HG02884 (cell line): ENCODE measurements around the gene CCDC88C.

Source experiments
- ATAC-seq: cut with Tn5 transposase; IDR thresholded peaks from one replicate; pipeline ENCODE4 v1.9.1; 2021; ENCODE audit warnings: mild to moderate bottlenecking, moderate library complexity; ENCODE audit not compliant: unreplicated experiment

Gene CCDC88C

GRCh38 chr14:91348845-91349465, 68.7 kb downstream of the CCDC88C start:
- no peak for ATAC-seq

DNA sequence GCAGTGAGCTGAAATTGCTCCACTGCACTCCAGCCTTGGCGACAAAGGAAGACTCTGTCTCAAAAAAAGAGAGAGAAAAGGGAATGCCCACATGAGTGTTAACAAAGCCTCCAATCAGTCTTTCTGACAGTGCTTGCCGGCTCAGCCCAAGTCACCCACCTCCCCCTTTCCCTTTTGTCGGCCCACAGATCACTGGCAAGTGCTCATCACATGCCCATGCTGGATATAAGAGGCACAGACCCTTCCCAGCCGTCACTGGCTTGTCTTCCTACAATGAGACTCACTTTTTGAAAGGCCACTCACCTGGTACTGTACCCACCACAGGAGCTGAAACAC, 70.8 kb downstream of the CCDC88C start:
- no peak for ATAC-seq

GRCh38 chr14:91344096-91344495, 73.5 kb downstream of the CCDC88C start:
- ATAC-seq: no peak

DNA sequence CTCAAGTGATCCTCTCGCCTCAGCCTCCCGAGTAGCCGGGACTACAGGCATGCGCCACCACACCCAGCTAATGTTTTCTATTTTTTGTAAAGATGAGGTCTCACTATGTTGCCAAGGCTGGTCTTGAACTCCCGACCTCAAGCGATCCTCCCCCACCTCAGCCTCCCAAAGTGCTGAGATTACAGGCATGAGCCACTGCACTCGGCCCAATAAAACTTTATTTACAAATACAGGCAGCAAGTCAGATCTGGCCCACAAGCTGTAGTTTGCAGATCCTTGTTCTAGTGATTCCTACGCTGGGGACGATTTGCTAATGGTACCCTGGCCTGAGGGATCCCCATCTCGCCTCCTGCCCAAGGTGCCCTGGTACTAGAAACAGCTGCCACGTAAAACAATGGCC, 74.6 kb downstream of the CCDC88C start:
- no peak for ATAC-seq

- no peak for ATAC-seq
Observed at GRCh38 chr14:91342206-91342760, 75.3 kb downstream of the CCDC88C start.

DNA sequence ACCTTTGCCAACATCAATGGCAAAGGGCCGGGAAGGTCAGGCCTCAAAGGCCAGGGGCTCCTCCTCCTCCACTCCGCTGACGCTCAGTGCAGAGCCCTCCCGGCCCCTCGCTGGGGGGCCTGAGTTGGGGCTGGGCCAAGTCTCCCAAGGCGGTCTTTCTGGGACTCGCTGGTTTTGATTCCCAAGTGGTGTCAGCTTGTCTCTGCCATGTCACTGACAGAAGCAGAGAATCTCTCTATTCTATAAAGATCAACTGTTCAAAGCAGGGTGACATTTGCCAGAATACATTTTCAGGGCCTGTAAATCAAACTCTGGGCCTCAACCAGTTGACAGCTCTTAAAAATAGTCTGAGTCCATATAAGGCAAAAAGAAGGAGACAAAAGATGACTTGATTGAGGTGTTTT, 75.9 kb downstream of the CCDC88C start:
- ATAC-seq: no peak

GRCh38 chr14:91341334-91341733, 76.3 kb downstream of the CCDC88C start:
- ATAC-seq: no peak

DNA sequence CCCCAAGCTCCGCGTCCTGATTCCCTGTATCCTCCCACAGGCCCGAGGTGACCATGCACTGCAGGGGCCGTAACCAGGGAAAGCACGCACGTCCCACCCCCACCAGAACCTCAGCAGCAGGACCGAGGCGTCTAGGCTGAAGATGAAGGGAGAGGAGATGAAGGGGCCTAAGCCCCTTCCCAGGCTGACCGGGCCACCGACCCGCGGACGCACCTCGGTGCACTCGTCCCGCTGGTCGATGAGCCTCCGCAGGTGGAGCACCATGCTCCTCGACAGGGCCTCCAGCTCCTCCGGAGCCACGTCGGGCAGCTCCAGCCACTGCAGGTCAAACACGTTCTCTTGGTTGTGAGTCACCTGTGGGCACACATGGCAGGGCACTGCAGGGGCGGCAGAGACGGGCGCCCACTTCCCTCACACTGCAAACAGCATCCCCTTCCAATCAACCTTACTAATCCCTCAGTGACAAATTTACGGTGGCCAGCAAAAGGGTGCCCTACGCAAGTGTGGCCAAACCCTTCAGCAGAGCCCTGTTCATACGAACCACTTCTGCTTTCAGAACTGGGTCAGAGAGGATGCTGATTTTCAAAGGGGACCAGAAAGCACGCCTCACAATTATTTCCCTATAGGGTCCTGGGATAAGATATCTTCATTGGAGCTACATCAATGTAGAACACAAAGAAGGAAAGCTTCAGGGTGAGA, 77.8 kb downstream of the CCDC88C start:
- ATAC-seq: no peak

- ATAC-seq: no peak
Observed at GRCh38 chr14:91339076-91339475, 78.5 kb downstream of the CCDC88C start.

- no peak for ATAC-seq
Observed at GRCh38 chr14:91338379-91338778, 79.2 kb downstream of the CCDC88C start.

- ATAC-seq: no peak
Observed at GRCh38 chr14:91337699-91338335, 79.8 kb downstream of the CCDC88C start.

DNA sequence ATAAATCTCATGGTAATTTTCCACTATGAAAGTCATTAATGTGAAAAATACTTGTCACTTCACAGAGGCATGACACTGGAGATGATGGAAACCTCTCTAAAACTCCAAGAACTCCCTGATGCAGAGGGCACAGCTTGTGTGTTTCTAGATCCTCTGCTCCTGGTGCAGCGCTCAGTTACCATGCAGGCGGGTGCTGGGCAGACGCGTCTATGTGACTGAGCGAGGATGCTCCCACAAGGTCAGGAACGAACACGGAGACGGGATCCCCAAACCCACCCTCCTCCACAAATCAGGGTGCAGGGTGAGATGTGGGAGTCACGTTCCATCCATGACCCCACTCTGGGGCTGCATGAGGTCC, 81.5 kb downstream of the CCDC88C start:
- no peak for ATAC-seq

- ATAC-seq: no peak
Observed at GRCh38 chr14:91335191-91336092, 82.2 kb downstream of the CCDC88C start.

GRCh38 chr14:91333650-91334039, 84.0 kb downstream of the CCDC88C start:
- ATAC-seq: no peak

- no peak for ATAC-seq
Observed at GRCh38 chr14:91332986-91333649, 84.5 kb downstream of the CCDC88C start.

GRCh38 chr14:91332171-91332985, 85.2 kb downstream of the CCDC88C start:
- ATAC-seq: no peak

DNA sequence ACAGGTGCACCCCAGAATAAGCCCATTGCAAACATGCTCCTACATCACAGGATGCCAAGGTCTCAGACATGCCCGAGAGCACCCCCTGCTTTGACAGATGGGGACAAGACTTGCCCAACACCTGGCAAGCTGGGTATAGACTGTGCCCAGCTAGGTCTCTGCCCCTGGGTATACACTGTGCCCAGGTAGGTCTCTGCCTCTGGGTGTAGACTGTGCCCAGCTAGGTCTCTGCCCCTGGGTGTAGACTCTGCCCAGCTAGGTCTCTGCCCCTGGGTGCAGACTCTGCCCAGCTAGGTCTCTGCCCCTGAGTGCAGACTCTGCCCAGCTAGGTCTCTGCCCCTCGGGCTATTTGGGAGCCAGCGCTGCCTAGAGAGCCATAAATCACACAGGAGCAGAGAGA, 85.9 kb downstream of the CCDC88C start:
- ATAC-seq: no peak

GRCh38 chr14:91330856-91331255, 86.8 kb downstream of the CCDC88C start:
- no peak for ATAC-seq

DNA sequence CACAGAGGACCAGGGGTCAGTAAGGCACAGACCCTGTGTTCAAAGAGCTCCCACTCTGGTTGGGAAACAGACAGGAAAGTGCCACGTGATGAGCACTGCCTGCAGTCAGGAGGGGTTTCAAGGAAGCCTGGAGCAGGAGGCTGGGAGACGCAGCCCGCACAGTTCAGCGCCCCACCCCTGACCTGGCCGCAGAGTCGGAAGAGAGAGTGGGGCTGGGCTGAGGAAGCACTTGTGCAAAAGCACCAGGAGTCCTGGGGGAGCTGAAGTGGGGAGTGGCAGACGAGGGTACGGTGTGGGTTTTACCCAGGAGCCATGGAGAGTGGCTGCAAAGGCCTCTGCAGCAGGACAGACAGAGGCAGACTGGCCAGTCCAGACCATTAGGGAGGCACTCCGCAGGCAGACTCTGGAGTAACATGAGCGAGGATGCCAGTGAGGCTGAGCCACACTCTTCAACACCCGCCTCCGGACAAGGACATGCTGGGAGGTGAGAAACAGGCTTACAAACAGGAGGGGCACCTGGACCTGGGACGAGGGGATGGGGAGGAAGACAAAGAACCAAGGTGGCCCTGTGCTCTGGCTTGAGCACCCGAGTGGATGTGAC, 87.4 kb downstream of the CCDC88C start:
- no peak for ATAC-seq
